HG02759 (cell line): ENCODE results near the gene FAM43A.

Source experiments
- ATAC-seq: cut with Tn5 transposase; IDR thresholded peaks from one replicate; pipeline ENCODE4 v1.9.1; 2021; ENCODE audit warnings: mild to moderate bottlenecking, moderate library complexity; ENCODE audit not compliant: unreplicated experiment

Gene FAM43A, protein sequence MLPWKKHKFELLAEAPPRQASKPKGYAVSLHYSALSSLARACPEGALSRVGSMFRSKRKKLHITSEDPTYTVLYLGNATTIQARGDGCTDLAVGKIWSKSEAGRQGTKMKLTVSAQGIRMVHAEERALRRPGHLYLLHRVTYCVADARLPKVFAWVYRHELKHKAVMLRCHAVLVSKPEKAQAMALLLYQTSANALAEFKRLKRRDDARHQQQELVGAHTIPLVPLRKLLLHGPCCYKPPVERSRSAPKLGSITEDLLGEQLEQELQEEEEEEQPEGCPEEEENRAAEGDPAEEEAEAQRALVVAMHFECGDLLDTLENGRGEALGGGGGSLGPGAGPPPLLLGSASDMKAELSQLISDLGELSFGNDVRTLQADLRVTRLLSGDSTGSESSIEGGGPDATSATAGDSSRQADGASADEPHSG

DNA sequence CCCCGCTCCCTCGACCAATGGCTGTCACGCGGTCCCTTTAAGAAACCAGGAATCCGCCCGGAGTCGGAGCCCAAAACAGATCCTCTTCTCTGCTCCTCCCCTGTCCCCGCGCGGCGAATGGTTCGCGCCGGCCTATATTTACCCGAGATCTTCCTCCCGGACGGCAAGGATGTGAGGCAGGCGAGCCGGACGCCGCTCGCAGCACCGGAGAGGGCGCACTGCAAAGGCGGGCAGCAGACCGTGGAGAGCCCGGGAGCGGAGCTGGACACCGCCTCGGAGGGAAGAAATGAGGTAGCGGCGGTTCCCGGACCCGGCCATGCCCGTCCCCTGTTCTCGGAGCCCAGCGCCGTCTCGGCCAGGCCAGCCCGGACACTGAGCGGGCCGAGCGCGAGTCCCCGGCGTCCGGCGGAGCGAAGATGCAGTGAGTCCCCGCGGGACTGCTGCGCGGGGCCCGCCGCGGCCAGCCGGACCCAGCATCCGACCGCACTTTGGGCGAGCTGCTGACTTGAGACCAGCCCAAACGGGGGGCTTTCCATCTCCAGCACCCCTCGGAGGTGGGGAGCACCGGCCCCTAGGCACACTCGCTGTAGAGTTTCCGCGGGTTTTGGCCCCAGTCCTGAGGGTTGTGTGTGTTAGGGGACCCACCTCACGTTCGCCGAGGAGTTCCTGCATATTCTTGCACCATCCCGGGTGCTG, at the start of gene FAM43A:
FAM43A (plus strand) TSS at position 166 of the 696 bp plus-strand sequence. CDS start 944 bp downstream, outside the sequence.
- ATAC-seq: peak; percentile 49

DNA sequence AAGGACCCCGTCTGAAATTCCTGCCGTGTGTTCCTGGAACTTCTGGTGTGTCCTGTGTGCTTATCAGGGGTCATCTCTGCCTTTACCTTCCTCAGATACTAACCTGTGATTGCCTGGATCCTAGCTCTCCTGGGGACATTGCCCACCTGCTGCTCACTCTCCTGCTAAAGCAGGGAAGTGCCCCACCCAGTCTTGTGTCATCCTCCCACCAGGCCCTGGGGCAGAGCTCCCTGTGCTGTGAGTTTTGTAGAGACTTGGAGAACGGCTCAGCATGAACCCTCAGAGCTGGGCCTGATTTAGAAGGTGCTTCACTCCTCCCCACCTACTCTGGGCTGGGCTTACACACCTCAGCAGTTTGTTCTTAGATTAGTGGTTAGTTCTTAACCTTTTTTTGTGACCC, 48.6 kb upstream of the FAM43A start:
- no peak for ATAC-seq

DNA sequence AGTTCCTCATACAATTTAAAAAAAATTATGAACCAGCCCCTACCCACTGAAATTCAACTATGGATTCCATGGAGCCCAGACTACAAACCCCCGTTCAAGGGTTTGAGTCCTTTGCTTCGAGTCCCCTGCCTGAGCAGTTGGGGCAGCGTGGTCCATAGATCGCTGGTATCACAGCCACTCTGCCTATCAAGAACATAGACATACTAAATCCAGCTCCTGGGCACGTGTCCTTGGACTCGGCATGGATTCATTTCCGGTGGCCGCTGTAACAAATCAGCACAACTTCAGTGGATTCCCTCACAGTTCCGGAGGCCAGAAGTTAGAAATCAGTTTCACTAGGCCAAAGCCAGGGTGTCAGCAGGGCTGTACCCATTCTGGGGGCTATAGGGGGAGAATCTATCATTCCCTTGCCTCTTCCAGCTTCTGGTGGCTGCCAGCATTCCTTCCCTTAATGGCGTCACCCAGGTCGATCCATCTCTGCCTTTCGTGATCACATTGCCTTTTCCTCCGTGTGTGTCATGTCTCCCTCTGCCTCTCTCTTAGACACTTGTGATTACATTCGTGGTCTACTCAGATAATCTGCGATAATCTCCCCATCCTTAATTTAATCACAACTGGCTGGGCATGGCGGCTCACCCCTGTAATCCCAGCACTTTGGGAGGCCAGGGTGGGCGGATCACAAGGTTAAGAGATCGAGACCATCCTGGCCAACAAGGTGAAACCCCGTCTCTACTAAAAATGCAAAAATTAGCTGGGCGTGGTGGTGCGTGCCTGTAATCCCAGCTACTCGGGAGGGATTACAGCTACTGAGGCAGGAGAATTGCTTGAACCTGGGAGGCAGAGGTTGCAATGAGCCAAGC, 47.9 kb upstream of the FAM43A start:
- no peak for ATAC-seq

DNA sequence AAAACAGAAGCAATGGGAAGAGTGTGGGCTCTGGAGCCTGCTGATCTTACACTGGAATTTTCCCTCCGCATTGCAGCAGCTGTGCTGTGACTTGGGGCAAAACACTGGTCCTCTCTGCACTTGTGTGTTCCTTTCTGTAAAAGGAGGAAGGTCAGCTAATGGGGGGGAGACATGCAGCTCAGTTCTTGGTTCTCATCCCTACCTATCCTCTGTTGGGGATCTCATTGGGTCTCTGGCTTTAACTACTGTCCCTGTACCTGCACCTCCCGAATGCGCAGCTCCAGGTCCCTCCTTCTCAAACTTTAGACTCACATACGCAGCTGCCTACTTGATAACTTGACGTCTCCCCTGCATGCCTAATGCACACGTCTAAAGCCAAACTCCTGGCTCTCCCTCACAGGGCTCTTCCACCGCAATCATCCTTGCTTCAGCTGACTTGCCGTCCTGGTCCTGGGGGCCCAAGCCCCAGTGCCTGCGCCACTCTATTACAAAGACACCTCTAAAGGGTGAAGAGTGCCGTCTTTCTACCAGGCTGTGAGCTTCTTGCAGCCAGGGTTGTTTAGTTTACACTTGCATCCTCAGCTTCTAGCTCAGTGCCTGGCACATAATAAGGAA, 46.6 kb upstream of the FAM43A start:
- ATAC-seq: no peak

DNA sequence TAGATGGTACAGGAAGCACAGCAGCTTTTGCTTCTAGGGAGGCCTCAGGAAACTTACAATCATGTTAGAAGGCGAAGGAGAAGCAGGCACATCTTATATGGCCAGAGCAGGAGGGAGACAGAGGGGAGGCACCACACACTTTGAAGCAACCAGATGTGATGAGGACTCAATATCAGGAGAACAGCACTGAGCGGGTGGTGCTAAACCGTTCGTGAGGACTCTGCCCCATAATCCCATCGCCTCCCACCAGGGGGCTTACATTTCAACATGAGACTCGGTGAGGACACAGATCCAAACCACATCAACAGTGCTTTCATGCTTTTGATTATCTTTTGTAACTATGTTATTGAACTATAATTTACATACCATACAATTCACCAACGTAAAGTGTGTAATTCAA, 44.9 kb upstream of the FAM43A start:
- ATAC-seq: no peak

DNA sequence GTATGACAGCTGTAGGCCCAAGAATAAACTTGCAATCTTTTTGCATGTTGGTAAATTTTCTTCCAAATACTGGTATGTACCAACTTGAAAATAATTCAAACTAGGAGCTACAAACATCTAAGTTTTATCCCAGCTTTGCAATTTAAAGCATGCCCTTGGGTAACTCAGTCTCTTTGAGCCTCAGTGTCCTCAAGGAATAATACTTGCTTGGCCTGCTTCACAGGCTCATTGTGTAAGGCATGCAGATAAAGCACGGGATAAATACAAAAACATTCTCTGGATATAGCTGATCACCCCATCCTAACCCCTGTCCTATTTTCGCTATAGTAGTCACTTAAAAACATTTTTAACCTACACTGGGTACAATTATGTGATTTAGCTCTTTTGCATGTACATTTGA, 42.9 kb upstream of the FAM43A start:
- no peak for ATAC-seq

DNA sequence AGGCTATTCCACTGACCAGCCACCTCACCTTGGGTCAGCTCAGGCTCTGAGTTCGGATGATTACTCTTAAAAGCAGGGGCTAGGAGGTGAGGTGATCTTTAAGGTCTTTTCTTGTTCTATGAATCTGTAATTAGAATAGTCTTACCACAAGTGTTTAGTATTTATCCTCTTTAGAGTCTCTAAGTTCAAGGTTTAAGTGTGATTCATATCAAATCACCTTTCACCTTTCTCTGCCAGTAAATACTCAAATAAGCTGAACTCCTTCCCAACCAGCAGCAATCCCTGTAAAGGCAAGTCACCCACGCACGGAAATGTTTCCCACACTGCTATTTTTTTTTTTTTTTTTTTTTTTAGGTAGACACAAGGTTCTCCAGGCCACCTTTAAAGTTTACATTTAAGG, 37.9 kb upstream of the FAM43A start:
- no peak for ATAC-seq

DNA sequence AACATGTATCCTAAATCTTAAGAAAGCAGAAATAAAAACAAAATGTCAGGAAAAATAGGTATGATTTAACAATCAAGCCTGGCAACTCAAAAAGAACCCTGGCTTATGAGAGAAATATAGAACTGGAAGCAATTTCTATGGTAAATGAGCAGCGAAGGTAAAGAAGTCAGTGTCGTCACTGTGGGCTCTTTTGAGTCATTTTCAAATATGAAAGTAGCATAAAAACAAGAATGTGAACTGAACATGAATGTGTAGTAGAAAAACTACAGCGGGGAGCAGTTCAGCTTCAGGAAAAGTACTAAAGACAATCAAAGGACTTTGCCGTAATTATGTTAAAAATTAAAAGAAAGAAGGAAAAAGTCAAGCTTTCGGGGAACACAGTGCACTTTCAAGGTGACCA, 31.2 kb upstream of the FAM43A start:
- ATAC-seq: peak; percentile 49

DNA sequence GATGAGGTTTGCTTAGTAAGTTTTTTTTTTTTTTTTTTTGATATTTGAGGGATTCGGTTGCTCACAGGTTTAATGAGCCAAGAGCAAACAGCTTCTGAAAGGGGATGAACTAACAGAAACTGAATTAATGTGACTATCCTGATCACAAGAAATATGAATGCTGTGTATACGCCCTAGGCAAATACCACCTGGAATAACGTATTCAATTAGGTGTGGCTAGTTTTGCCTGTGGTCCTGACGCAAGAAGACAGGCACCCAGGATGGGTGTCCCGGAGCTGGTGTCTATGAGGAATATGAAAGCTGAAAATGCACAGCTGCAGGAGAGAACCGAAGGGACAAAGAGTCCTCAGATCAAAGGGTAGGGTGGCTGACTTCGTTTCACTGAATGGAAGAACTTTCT, 28.2 kb upstream of the FAM43A start:
- no peak for ATAC-seq

DNA sequence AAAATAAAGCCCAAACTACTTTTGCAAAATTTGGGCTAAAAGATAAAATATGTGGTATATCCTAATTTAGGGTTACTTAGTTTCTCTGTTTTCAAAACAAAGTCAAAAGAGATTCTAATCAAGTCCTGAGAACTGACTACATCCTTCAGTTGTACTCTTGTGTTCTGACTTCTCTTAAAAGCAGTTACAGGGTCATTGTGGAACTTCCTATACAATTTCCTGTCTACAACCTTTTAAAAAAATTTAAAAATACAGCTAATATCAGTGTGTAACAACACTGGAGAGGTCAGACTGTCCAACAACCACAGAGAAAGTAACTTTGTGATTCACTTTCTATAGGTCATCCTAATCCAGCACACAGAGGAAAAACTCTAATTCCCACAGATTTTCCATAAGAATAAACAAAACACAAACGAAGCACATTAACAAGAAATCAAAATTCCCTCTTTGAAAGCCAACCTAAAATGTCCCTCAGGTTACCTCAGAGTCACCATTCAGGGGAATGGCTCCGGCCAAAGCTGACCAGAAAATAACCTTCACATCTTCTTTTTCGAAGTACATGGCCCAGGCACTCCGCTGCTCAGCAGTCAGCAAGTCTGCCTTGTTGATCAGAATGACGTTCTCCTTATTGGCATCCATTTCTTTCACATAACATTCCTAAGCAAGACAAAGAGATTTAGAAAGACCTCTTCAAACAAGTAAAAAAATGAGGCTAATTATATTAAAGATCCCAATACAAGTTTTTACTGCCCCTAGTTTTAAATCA, 27.0 kb upstream of the FAM43A start:
- no peak for ATAC-seq

DNA sequence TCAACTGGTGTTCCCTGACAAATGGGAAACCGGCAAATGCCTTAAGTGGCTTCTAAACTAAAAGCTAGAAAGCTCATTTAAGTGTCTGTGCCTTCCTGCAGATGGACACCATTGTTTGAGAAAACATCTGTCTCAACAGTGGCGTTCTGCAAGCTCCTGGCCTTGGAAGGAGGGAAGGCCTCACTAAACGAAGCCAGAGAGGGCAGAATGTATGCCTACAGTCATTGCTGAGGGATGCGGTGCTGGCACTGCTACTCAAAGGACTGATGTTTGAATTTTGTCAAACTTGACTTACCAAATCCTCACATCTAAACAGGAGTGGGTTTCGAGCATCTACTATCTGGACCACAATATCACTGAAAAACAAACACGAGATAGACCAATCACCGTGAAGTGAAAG, 25.9 kb upstream of the FAM43A start:
- no peak for ATAC-seq

DNA sequence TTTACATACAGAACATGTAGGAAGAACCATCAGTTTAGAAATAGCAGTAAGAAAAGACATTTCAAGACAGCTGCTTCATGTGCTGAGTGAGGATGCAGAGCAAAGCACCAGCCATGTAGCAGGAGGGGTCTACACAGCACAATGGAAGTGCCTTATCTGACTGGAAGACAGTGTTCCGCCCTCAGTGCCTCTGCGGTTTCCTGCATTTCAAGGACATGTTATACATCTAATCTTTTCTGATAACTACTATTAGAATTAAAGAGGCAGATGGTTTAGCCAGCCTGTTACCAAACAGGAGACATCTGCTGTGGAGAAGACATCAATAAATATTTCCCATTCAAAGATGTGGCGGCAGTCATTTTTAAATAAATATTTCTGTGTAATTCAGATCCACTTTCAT, 24.3 kb upstream of the FAM43A start:
- no peak for ATAC-seq

DNA sequence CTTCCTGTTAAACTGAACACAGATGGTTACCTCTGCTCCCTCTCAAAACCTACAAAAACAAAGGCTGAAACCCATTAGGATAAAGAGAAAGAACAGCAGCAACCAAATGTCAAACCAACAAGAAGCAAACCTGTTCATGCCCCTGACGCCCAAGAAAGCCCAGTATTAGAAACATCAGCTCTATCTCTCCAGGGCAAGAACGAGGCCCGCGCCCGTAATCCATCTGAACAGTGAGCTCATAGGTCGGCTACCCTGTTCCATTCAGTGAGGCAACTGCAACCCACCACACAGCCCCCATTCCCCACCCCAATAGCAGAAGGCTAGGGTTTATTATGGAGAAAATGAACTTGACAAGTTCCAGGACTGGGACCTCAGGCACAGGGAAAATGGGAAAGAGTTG, 23.7 kb upstream of the FAM43A start:
- no peak for ATAC-seq

DNA sequence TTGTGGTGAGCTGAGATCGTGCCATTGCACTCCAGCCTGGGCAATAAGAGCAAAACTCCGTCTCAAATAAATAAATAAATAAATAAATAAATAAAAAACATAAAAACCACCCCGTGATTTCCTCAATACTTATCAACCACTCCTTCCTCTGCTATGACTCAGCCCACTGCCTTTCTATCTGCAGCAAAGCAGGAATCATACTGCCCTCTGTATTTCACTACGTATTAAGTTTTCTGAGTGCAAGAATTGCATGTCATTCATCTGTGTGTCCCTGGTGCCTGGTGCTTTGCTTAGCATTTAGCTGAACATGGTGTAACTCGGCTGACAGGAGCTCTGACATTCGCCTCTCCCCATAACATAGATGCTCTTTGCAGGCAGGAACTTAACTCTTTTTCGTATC, 20.8 kb upstream of the FAM43A start:
- ATAC-seq: no peak

DNA sequence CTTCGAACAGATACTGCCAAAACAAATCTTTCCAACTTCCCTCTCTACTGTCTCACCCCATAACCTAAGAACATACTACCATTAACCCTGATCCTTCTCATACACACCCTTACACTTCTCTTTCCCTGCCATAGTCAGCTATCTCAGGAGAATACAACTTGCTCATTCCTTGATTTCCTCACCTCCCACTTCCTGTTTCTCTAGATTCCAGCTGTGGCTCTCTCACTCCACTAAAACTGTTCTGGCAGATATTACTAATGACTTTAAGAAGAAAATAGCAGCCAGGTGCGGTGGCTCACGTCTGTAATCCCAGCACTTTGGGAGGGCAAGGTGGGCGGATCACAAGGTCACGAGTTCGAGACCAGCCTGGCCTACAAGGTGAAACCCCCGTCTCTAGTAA, 18.3 kb upstream of the FAM43A start:
- no peak for ATAC-seq

DNA sequence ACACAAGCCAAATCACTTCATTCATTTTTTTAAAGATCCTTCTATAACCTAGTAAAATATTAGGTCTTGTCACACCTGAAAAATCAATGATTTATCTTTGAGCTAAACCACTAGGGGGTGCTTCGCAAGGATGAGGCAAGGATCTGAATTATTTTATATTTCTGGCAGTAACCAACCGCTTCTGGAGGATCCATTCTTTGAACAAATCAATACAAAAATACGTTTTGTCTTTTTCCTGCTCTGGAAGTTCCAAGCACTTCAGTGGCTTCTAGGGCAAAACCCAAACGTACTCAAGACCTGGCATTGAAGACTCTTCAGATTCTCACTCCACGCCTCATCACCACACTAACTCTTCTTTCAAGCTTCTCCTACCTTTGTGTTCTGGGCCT, 14.2 kb upstream of the FAM43A start:
- ATAC-seq: peak; percentile 14

DNA sequence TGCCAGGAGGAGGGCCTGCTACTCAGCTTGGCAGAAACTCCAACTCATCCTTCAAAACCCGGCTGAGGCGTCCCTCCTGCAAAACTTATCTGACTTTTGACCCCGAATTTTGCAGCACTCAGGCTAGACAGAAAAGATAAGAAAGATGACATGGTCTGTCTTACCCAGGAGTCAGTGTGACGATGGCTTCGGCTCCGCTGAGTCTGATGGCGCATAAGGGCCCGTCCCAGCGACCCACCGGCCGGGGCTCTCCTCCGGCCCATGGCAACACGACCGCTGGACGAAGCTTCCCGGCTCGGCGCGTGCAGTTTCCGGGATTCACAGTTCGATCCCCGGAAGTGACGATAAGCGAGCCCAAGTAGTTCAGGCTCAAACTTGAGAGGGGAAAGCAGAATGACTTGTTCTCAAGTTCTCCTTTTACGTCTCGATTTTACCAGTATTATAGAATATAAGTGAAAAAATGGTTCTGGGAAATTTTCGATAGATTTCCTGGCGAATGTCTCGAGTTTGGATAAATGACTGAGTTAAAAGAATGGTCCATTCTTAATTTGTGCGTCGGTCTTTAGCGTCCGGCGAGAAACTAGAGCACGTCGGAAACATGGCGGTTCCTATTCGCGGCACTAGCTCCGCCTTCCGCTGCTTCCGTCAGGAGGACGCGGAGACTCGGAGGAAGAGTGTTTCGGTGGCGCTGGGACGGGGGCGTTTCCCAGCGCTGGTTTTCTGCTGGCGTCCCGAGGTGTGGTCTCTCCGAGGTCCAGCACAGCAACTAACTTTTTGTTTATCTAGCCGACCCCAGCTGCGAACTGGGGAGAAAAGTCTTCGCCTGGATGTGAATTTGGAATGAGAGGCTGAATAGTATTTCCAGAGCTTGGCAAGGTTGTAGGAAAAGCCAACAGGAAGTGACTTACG, 13.5 kb upstream of the FAM43A start, which contains the start of gene LSG1:
LSG1 (minus strand) TSS at position 292 of the 909 bp plus-strand sequence; CDS start at position 263, 29 bp downstream.
- peak; percentile 92 for ATAC-seq

DNA sequence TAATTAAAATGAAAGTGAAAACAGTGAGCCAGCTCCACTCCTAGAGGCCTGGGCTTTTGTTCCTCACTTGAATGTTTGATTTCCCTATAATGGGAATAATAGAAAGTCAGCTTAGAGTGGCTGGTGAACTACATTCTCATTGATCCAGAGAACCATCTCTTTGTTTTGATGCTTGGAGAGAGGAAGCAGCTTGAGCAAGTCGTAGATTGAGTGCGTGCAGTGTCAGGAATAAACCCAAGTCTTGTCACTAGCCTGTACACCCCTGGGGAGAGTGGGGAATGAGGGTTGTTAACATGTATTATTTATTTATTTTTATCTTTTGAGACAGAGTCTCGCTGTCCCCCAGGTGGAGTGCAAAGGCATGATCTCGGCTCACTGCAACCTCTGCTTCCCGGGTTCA, 12.8 kb upstream of the FAM43A start:
- no peak for ATAC-seq

DNA sequence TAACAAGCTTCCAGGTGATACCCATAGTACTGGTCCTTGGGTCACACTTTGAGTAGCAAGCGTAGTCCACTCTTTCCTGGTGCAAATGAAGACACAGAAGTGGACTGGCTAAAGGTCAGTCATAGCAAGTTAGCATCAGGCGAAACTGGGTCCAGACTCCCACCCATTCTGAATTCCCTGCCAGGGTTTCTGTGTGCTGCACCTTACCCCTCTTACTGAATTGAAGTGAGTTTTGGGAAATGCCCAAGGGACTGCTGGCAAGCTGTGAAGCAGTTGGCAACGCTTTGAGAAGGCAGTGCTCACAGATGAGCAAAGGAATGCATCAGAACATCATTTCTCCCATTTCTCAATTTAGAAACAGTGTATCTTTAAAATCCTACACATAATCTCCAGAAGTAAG, 11.9 kb upstream of the FAM43A start:
- no peak for ATAC-seq
